Keratinocyte (primary cell): ENCODE results near the gene EMB. TPM values are rescaled to one million over a fixed set of nuclear protein-coding genes. Genes with fewer than 3 reads are reported as not detected.
A peak's percentile ranks its signal among the peaks of the same experiment; 100 is the strongest.
"Not testable (repeated sequence)": the region's sequence is repeated elsewhere in the genome, so short reads cannot be mapped to it uniquely, and the experiment has no call there.

Experiments used
- DNase-seq: peaks from one replicate; pipeline ENCODE4 v3.0.0-alpha.2; 2011; ENCODE audit warnings: low read depth, missing footprints, low spot score
- FAIRE-seq: peaks from 2 replicates; lab custom pipeline; 2011; peaks lifted over from hg19 to GRCh38; lab: Jason Lieb, UNC
- H2AFZ ChIP-seq: 2 replicates; pipeline ENCODE4 v1.6.0; 2012; ENCODE audit warnings: low read length, control low read depth, inconsistent platforms; ENCODE audit not compliant: control insufficient read depth
- H3K27ac ChIP-seq: 2 replicates; pipeline ENCODE4 v1.5.1; 2011; ENCODE audit warnings: low read length; ENCODE audit not compliant: control insufficient read depth, insufficient read depth
- H3K27me3 ChIP-seq: 3 replicates; pipeline ENCODE4 v1.6.0; 2011; ENCODE audit warnings: low read length; ENCODE audit not compliant: control insufficient read depth, insufficient read depth; ENCODE audit errors: extremely low read depth
- H3K36me3 ChIP-seq, 2 experiments: 2 replicates in 1 of 2; 3 replicates in 1 of 2; pipeline ENCODE4 v1.5.1; 2011; ENCODE audit warnings: low read length in 2 of 2, mild to moderate bottlenecking in 1 of 2; ENCODE audit not compliant: control insufficient read depth in 2 of 2, insufficient read depth in 2 of 2; ENCODE audit errors: extremely low read depth in 1 of 2
- H3K4me1 ChIP-seq: 3 replicates; pipeline ENCODE4 v1.5.1; 2011; ENCODE audit warnings: low read length; ENCODE audit not compliant: control insufficient read depth, insufficient read depth; ENCODE audit errors: extremely low read depth
- H3K4me2 ChIP-seq: 3 replicates; pipeline ENCODE4 v1.6.0; 2011; ENCODE audit warnings: low read depth, low read length; ENCODE audit not compliant: control insufficient read depth, insufficient read depth; ENCODE audit errors: extremely low read depth
- H3K4me3 ChIP-seq, 3 experiments: fragments of 200-600 bp in 1 of 3; sonication (generic) in 1 of 3; 2 replicates in 2 of 3; 3 replicates in 1 of 3; pipeline ENCODE4 v1.5.1; 2011 to 2016; ENCODE audit warnings: low read length in 3 of 3, mild to moderate bottlenecking in 3 of 3, control low read depth in 2 of 3, inconsistent platforms in 1 of 3, low read depth in 1 of 3, mixed read lengths in 1 of 3, mixed run types in 1 of 3, moderate library complexity in 1 of 3; ENCODE audit not compliant: control insufficient read depth in 2 of 3, insufficient read depth in 2 of 3; ENCODE audit errors: extremely low read depth in 1 of 3
- H3K79me2 ChIP-seq: 2 replicates; pipeline ENCODE4 v1.6.0; 2012; ENCODE audit warnings: low read length; ENCODE audit not compliant: control insufficient read depth, insufficient read depth
- H3K9ac ChIP-seq: 3 replicates; pipeline ENCODE4 v1.6.0; 2011; ENCODE audit warnings: low read length; ENCODE audit not compliant: control insufficient read depth, insufficient read depth; ENCODE audit errors: extremely low read depth
- H3K9me1 ChIP-seq: 3 replicates; pipeline ENCODE4 v1.6.0; 2011; ENCODE audit warnings: low read length; ENCODE audit not compliant: control insufficient read depth, insufficient read depth; ENCODE audit errors: extremely low read depth
- H3K9me3 ChIP-seq: 2 replicates; pipeline ENCODE4 v1.5.1; 2012; ENCODE audit warnings: low read depth, low read length; ENCODE audit not compliant: control insufficient read depth
- H4K20me1 ChIP-seq: 3 replicates; pipeline ENCODE4 v1.6.0; 2011; ENCODE audit warnings: low read length; ENCODE audit not compliant: control insufficient read depth, insufficient read depth; ENCODE audit errors: extremely low read depth
- CTCF ChIP-seq, 3 experiments: IDR thresholded peaks in 1 of 3; conservative IDR thresholded peaks in 1 of 3; optimal IDR thresholded peaks in 1 of 3; 2 replicates in 2 of 3; 3 replicates in 1 of 3; pipeline versions ENCODE3 to v1.5.1; 2011; ENCODE audit warnings: low read length in 3 of 3, mild to moderate bottlenecking in 3 of 3, moderate library complexity in 2 of 3, control low read depth in 1 of 3, inconsistent platforms in 1 of 3; ENCODE audit not compliant: insufficient read depth in 2 of 3; ENCODE audit errors: extremely low read depth in 1 of 3
- EZH2 ChIP-seq: IDR thresholded peaks from one replicate; pipeline ENCODE4 v1.6.1; 2012; ENCODE audit warnings: inconsistent platforms, mild to moderate bottlenecking, low read length, moderate library complexity
- dilution Hi-C: fragments of 300-500 bp; cut with MboI; formaldehyde crosslinking; loops from one replicate; pipeline ENCODE4 v1.7.0; 2020; ENCODE audit warnings: low sequenced_read_pairs; ENCODE audit not compliant: extremely low pct_ligation_motif_present
- polyA plus RNA-seq, 5 experiments: library from polyadenylated mRNA; depleted of rRNA in 3 of 5; stranded (reverse) in 3 of 5; stranded (forward) in 1 of 5; unstranded in 1 of 5; fragments of >200 nt; gene quantifications; 1 replicate in 1 of 5; 2 replicates in 3 of 5; 3 replicates in 1 of 5; pipeline versions ENCODE4 v1.2.1 to v1.2.3, GENCODE V29; 2011 to 2012; ENCODE audit warnings: missing spikeins in 2 of 5, low read depth in 1 of 5, low replicate concordance in 1 of 5

EMB gene
- polyA plus RNA-seq, 1 donor (not counting 4 experiments of a cell fraction or from before 2014, with no cell fraction given) = 68.8 TPM

GRCh38 chr5:50401336-50401735 is 39.8 kb downstream of the EMB start:
- Histone ChIP-seq H3K36me3 (no peaks in the 10 kb centered on the region), H3K27ac (no peak overlapping the region), H3K9me1 (no peaks in the 10 kb centered on the region), H3K27me3 (no peaks in the 10 kb centered on the region), H3K9me3 (no peaks in the 10 kb centered on the region), H3K4me1 (no peaks in the 10 kb centered on the region), H3K79me2 (no peaks in the 10 kb centered on the region), H4K20me1 (no peaks in the 10 kb centered on the region), H3K4me2 (no peak overlapping the region), H3K4me3 (no peak overlapping the region), H3K9ac (no peak overlapping the region), H2AFZ (no peak overlapping the region)
- TF ChIP-seq EZH2 = no peak
- TF ChIP-seq CTCF (optimal IDR thresholded peaks at IDR 0.05 in 1 of 3, IDR thresholded peaks at IDR 0.05 in 1 of 3, conservative IDR thresholded peaks at IDR 0.05 in 1 of 3; ENCODE audit: extremely low read depth in 1 of 3, insufficient read depth in 2 of 3, low read length in 3 of 3) = no peak
- FAIRE-seq (no peak), DNase-seq (no peak)
- dilution Hi-C loops = no loop called here

- H3K79me2 ChIP-seq, H3K27me3 ChIP-seq, H4K20me1 ChIP-seq, H3K9me1 ChIP-seq, H3K36me3 ChIP-seq, dilution Hi-C loops, H3K9me3 ChIP-seq, H3K9ac ChIP-seq, H3K4me3 ChIP-seq, H2AFZ ChIP-seq: not testable (repeated sequence)
- peaks cover 13% of the 10 kb centered on the region for H3K4me1 ChIP-seq
- FAIRE-seq (peak; percentile 84), DNase-seq (peak; percentile 55)
- peak overlapping the region; percentile 51 for H3K4me2 ChIP-seq
- peak overlapping the region; percentile 59 for H3K27ac ChIP-seq
These were observed 47.0 kb downstream of the EMB start for GRCh38 chr5:50393925-50394609.

GRCh38 chr5:50392289-50392688 is 48.8 kb downstream of the EMB start:
- H3K4me3 ChIP-seq, H3K27me3 ChIP-seq, DNase-seq, H4K20me1 ChIP-seq, H3K9me3 ChIP-seq, H3K36me3 ChIP-seq, H3K79me2 ChIP-seq, dilution Hi-C loops, H3K9me1 ChIP-seq, H3K27ac ChIP-seq, H3K4me2 ChIP-seq, FAIRE-seq, H3K9ac ChIP-seq, H2AFZ ChIP-seq: not testable (repeated sequence)
- H3K4me1 ChIP-seq = peaks cover 13% of the 10 kb centered on the region

- H3K9me1 ChIP-seq, DNase-seq, H3K79me2 ChIP-seq, H3K4me2 ChIP-seq, H3K27me3 ChIP-seq, H3K4me1 ChIP-seq, H4K20me1 ChIP-seq, dilution Hi-C loops, H3K36me3 ChIP-seq, H3K4me3 ChIP-seq, H3K9me3 ChIP-seq, FAIRE-seq, H2AFZ ChIP-seq, H3K27ac ChIP-seq, H3K9ac ChIP-seq: not testable (repeated sequence)
These were observed 56.7 kb downstream of the EMB start for GRCh38 chr5:50384381-50384780.
